ENCODE measurements around the gene KIF3C.

Gene KIF3C

DNA sequence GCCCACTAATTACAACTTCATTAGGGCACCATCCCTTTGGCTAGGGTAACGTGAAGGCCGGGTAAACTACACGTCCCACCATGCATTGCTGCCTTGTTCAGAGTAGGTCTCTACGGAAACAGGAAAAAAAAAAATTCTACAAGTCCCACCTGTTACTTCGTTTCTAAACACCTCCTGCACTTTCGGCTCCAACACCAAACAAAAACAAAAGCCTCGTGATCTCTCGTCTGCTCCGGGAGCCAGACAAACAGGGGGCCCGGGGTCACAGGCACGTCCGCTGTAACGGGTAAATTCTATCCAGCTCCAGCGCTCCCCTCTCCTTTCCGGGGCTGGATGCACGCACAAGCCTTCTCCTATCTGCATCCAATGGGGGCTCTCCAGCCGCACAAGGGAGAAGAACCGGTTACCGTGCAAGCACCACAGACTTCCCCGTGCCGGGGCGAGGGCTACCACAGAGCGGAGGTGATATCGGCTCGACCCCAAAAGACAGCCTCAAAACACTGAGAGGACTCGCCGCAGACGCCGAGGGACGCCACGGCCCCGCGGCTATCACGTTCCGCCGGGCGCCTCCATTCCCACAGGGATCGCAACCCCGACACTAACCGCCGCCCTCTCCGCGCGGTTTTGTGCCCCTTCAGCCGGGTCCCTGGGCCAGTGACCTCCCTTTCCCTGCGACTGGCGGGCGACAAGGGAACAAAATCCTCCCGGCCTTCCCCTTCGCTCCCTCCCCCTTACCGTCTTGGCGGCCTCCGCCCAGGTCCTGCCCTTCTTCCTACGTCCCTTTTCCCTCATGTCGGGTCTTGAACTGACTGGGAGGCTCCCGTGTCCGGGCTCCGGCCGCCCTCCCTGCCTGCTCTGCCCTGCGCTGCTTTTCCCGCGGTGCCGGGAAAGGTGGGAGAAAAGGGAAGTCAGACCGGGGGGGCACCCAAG is 104.6 kb downstream of the KIF3C start:
- peak; percentile 21 for DNase-seq (ENCODE audit: low read depth)
